GM18505 (cell line): ENCODE data around the gene TRPC4AP.
"Not testable (repeated sequence)": the region's sequence is repeated elsewhere in the genome, so short reads cannot be mapped to it uniquely, and the experiment has no call there.

ENCODE experiments used
- ATAC-seq: cut with Tn5 transposase; IDR thresholded peaks from one replicate; pipeline ENCODE4 v1.9.1; 2021; ENCODE audit not compliant: unreplicated experiment
- POLR2A ChIP-seq: IDR thresholded peaks from 4 replicates; pipeline ENCODE4 v1.6.1; 2011; ENCODE audit warnings: borderline replicate concordance; ENCODE audit not compliant: insufficient read depth, insufficient read length; ENCODE audit errors: extremely low read depth

Gene TRPC4AP

GRCh38 chr20:35117196-35117595 lies 24.6 kb upstream of the TRPC4AP start:
- no peak for ATAC-seq
- TF ChIP-seq POLR2A: no peak

- TF ChIP-seq POLR2A: no peak
- ATAC-seq: no peak
These were observed 23.7 kb upstream of the TRPC4AP start for GRCh38 chr20:35116258-35116657.

- no peak for TF ChIP-seq POLR2A
- ATAC-seq: no peak
These were observed 23.0 kb upstream of the TRPC4AP start for GRCh38 chr20:35115606-35116005.

- ATAC-seq: not testable (repeated sequence)
These were observed 19.7 kb upstream of the TRPC4AP start for GRCh38 chr20:35112276-35112675.

- no peak for TF ChIP-seq POLR2A
- ATAC-seq: no peak
These were observed 18.7 kb upstream of the TRPC4AP start for GRCh38 chr20:35111141-35111888.

GRCh38 chr20:35108921-35109320 lies 16.3 kb upstream of the TRPC4AP start:
- no peak for TF ChIP-seq POLR2A
- no peak for ATAC-seq

- no peak for TF ChIP-seq POLR2A
- no peak for ATAC-seq
These were observed 14.3 kb upstream of the TRPC4AP start for GRCh38 chr20:35106827-35107380.

- no peak for ATAC-seq
- no peak for TF ChIP-seq POLR2A
These were observed 12.2 kb upstream of the TRPC4AP start for GRCh38 chr20:35104685-35105295.

GRCh38 chr20:35101620-35102019 lies 9.0 kb upstream of the TRPC4AP start:
- ATAC-seq: no peak
- no peak for TF ChIP-seq POLR2A

GRCh38 chr20:35093267-35093884 lies 769 bp upstream of the TRPC4AP start:
- no peak for ATAC-seq
- no peak for TF ChIP-seq POLR2A

- ATAC-seq: peak; percentile 13
- TF ChIP-seq POLR2A: no peak
These were observed 637 bp downstream of the TRPC4AP start for GRCh38 chr20:35091816-35092523.

GRCh38 chr20:35088231-35089145 lies 4.1 kb downstream of the TRPC4AP start:
- ATAC-seq: no peak
- TF ChIP-seq POLR2A: no peak

GRCh38 chr20:35087791-35088190 lies 4.8 kb downstream of the TRPC4AP start:
- no peak for ATAC-seq
- TF ChIP-seq POLR2A: no peak

- no peak for ATAC-seq
- no peak for TF ChIP-seq POLR2A
These were observed 5.3 kb downstream of the TRPC4AP start for GRCh38 chr20:35087355-35087754.
